GM21825 (cell line): ENCODE results near the gene ERH.

ENCODE experiments used
- ATAC-seq: cut with Tn5 transposase; IDR thresholded peaks from one replicate; pipeline ENCODE4 v1.9.1; 2021; ENCODE audit warnings: mild to moderate bottlenecking, moderate library complexity; ENCODE audit not compliant: unreplicated experiment

Gene ERH

DNA sequence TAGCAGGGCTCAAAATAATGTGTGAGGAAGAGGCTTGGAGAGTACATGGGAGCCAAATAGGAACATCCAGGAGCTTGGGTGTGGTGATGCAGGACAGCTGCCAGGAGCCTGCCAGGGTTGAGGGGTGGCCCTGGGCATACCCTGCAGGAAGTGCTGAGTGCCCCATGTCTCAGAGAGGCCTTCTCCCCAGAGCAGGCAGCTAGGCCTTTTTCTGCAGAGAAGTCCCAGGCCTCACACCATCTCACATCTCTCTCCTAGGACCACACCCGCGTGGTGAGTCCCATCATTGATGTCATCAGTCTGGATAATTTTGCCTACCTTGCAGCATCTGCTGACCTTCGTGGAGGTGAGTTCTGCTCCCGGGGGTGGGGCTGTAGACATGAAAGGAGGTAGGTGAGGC lies 66.9 kb downstream of the ERH start:
- ATAC-seq, result no peak
